IPS-20b (cell line): ENCODE measurements around the gene TFG.

Experiments
- H3K27ac ChIP-seq: one replicate; pipeline ENCODE4 v1.5.1; 2013; ENCODE audit warnings: low read length
- H3K27me3 ChIP-seq: 2 replicates; pipeline ENCODE4 v1.6.1; 2013; ENCODE audit warnings: mild to moderate bottlenecking, low read length, inconsistent platforms; ENCODE audit not compliant: insufficient read depth
- H3K36me3 ChIP-seq: 2 replicates; pipeline ENCODE4 v1.6.1; 2013; ENCODE audit warnings: low read depth, mild to moderate bottlenecking, inconsistent platforms, low read length, moderate library complexity; ENCODE audit not compliant: insufficient read depth
- H3K4me1 ChIP-seq: 2 replicates; pipeline ENCODE4 v1.6.1; 2013; ENCODE audit warnings: mild to moderate bottlenecking, control low read depth, inconsistent platforms, low read length, moderate library complexity; ENCODE audit not compliant: insufficient read depth
- H3K4me3 ChIP-seq: 2 replicates; pipeline ENCODE4 v1.5.1; 2013; ENCODE audit warnings: mild to moderate bottlenecking, low read length, inconsistent platforms
- H3K9ac ChIP-seq: 2 replicates; pipeline ENCODE4 v1.6.1; 2013; ENCODE audit warnings: low read depth, mild to moderate bottlenecking, inconsistent platforms, low read length, moderate library complexity
- H3K9me3 ChIP-seq: 2 replicates; pipeline ENCODE4 v1.6.1; 2013; ENCODE audit warnings: mild to moderate bottlenecking, low read depth, low read length, inconsistent platforms; ENCODE audit not compliant: insufficient read depth

The TFG gene

GRCh38 chr3:100761211-100761942 lies 52.1 kb downstream of the TFG start:
- no peak overlapping the region for H3K27ac ChIP-seq
- H3K27me3 ChIP-seq = no peaks in the 10 kb centered on the region
- H3K9me3 ChIP-seq = no peaks in the 10 kb centered on the region
- no peak overlapping the region for H3K9ac ChIP-seq
- H3K4me3 ChIP-seq = no peak overlapping the region
- no peaks in the 10 kb centered on the region for H3K36me3 ChIP-seq
- H3K4me1 ChIP-seq = peaks cover 13% of the 10 kb centered on the region; the same call in 1 of the 2 replicates

DNA sequence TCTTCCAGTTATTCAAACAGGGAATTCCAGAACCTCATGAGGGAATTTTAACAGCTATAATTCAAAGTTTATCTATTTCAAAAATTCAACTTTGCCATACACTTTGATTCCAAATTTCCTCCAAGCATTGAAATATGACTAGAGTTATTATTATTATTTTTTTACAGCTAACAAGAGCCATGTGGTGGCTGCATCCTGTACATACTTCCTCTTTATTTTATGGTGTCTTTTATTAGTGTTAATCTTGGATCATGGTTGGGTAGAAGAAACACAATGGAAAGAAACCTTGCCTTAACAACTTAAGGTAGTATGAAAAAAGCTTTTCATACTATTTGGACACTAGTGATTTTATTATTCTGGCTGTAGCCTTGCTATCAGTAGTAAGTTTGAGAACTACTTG lies 52.7 kb downstream of the TFG start:
- Histone ChIP-seq H3K4me1 (peaks cover 13% of the 10 kb centered on the region; the same call in 1 of the 2 replicates), H3K27me3 (no peaks in the 10 kb centered on the region), H3K36me3 (no peaks in the 10 kb centered on the region), H3K9me3 (no peaks in the 10 kb centered on the region), H3K4me3 (no peak overlapping the region), H3K9ac (no peak overlapping the region), H3K27ac (no peak overlapping the region)

GRCh38 chr3:100765437-100765975 lies 56.2 kb downstream of the TFG start:
- Histone ChIP-seq H3K9ac (no peak overlapping the region), H3K4me3 (no peak overlapping the region), H3K27ac (no peak overlapping the region), H3K4me1 (peaks cover 2% of the 10 kb centered on the region; the same call in 1 of the 2 replicates), H3K36me3 (no peaks in the 10 kb centered on the region), H3K9me3 (no peaks in the 10 kb centered on the region), H3K27me3 (no peaks in the 10 kb centered on the region)

GRCh38 chr3:100766069-100766468 lies 56.8 kb downstream of the TFG start:
- no peaks in the 10 kb centered on the region for H3K27me3 ChIP-seq
- H3K27ac ChIP-seq = no peak overlapping the region
- no peaks in the 10 kb centered on the region for H3K36me3 ChIP-seq
- no peak overlapping the region for H3K4me3 ChIP-seq
- peaks cover 2% of the 10 kb centered on the region; the same call in 1 of the 2 replicates for H3K4me1 ChIP-seq
- no peaks in the 10 kb centered on the region for H3K9me3 ChIP-seq
- no peak overlapping the region for H3K9ac ChIP-seq

DNA sequence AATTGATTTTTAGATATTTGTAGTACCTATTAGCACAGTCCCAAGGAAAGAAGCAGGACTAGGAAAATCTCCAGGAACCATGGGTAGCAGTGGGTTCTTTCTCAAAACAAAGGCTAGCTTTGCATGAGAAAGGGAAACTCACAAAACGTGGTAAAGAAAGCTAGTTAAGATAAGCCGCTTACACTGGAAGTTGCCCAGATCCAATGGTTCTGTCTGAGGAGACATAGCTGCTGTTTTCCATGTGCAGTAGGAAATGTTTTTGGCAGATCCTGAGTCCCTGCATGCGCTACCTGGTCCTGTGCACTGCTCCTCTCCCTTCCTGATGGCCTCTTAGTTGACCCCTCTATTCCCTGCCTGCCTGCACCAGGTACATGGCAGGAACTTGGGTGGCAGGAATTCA lies 60.4 kb downstream of the TFG start:
- H3K27ac ChIP-seq = no peak overlapping the region
- H3K4me3 ChIP-seq = no peak overlapping the region; the same call in 1 of the 2 replicates
- no peaks in the 10 kb centered on the region for H3K27me3 ChIP-seq
- H3K9ac ChIP-seq = no peak overlapping the region
- no peaks in the 10 kb centered on the region for H3K36me3 ChIP-seq
- H3K4me1 ChIP-seq = no peaks in the 10 kb centered on the region; the same call in 1 of the 2 replicates
- H3K9me3 ChIP-seq = no peaks in the 10 kb centered on the region

- no peaks in the 10 kb centered on the region for H3K36me3 ChIP-seq
- H3K4me3 ChIP-seq = no peak overlapping the region
- H3K9me3 ChIP-seq = no peaks in the 10 kb centered on the region
- H3K27ac ChIP-seq = no peak overlapping the region
- H3K4me1 ChIP-seq = no peaks in the 10 kb centered on the region; the same call in 1 of the 2 replicates
- H3K9ac ChIP-seq = no peak overlapping the region
- no peaks in the 10 kb centered on the region for H3K27me3 ChIP-seq
These were observed 65.9 kb downstream of the TFG start for GRCh38 chr3:100775226-100775625.

GRCh38 chr3:100775669-100776068 lies 66.4 kb downstream of the TFG start:
- no peaks in the 10 kb centered on the region for H3K36me3 ChIP-seq
- no peaks in the 10 kb centered on the region for H3K4me1 ChIP-seq
- no peak overlapping the region for H3K9ac ChIP-seq
- no peak overlapping the region for H3K27ac ChIP-seq
- H3K9me3 ChIP-seq = no peaks in the 10 kb centered on the region
- H3K4me3 ChIP-seq = no peak overlapping the region
- H3K27me3 ChIP-seq = no peaks in the 10 kb centered on the region

- no peaks in the 10 kb centered on the region for H3K36me3 ChIP-seq
- H3K9ac ChIP-seq = no peak overlapping the region
- no peak overlapping the region for H3K27ac ChIP-seq
- no peaks in the 10 kb centered on the region for H3K4me1 ChIP-seq
- no peaks in the 10 kb centered on the region for H3K9me3 ChIP-seq
- H3K27me3 ChIP-seq = no peaks in the 10 kb centered on the region
- H3K4me3 ChIP-seq = no peak overlapping the region
These were observed 66.9 kb downstream of the TFG start for GRCh38 chr3:100776097-100776729.

DNA sequence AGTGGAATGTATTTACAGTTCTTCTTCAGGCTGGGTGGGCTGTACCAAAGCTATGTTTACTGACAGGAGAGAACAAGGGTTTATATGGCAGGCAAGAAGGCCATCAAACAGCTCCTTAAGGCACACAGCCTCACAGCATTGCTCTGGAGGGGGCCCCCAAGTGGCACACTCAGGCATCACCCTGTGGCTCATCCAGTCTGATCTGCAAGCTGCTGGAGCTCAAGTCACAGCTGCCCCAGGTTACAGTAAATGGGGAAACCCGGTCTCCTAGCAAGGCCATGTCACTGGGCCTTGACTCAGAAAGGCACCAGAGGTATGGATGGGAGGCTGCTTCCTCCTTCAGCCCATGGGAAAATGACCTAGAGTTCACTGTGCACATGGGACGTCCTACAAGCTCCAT lies 67.5 kb downstream of the TFG start:
- Histone ChIP-seq H3K27me3 (no peaks in the 10 kb centered on the region), H3K4me1 (no peaks in the 10 kb centered on the region), H3K36me3 (no peaks in the 10 kb centered on the region), H3K4me3 (no peak overlapping the region), H3K9ac (no peak overlapping the region), H3K9me3 (no peaks in the 10 kb centered on the region), H3K27ac (no peak overlapping the region)

- no peaks in the 10 kb centered on the region for H3K9me3 ChIP-seq
- H3K4me3 ChIP-seq = no peak overlapping the region
- no peak overlapping the region for H3K9ac ChIP-seq
- H3K27ac ChIP-seq = no peak overlapping the region
- no peaks in the 10 kb centered on the region for H3K36me3 ChIP-seq
- no peaks in the 10 kb centered on the region for H3K27me3 ChIP-seq
- H3K4me1 ChIP-seq = no peaks in the 10 kb centered on the region
These were observed 68.0 kb downstream of the TFG start for GRCh38 chr3:100777271-100777670.

DNA sequence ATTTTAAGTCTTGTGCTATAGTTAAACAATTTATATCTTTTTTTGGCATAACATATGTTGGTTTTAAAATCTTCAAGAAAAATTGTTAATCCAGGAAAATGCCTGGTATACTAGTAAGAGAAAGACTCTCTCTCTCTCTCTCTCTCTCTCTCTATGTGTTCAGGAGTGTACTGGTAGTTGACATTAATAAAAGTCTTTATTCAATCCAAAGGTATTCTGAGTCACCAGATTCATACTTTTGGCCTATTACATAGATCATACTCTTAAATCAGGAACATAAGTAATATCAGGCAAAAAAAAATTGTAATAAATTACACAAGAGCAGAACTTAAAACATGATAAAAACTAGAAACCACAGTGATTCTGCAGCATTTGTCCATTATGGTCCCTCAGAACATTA lies 70.2 kb downstream of the TFG start:
- Histone ChIP-seq H3K27me3 (no peaks in the 10 kb centered on the region), H3K9ac (no peak overlapping the region), H3K4me1 (no peaks in the 10 kb centered on the region), H3K9me3 (no peaks in the 10 kb centered on the region), H3K4me3 (no peak overlapping the region), H3K36me3 (no peaks in the 10 kb centered on the region), H3K27ac (no peak overlapping the region)

DNA sequence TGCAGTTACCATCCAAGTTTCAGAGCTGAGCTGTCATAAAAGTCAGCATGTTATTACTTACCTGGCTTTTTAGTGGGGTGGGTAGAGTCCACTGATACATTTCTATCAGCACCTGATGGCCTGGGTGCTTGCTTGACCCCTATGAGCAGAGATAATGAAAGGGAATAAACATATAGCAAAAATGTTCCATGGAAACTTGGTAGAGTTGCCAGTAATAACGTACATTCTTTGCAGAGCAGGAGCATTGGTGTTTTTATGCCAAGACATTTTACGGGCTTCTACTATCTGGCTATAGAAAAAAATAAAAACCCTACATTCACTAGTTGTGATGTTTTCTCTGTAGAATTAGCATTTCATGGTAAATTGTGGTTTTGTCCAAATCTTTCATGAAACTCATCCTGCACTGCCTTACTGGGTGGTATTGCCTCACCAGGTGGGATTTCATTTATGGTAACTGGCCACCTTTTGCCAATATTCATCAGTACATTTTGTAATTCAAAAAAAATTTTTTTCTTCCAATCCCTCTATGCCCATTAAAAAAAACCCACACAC lies 70.9 kb downstream of the TFG start:
- H3K9me3 ChIP-seq = no peaks in the 10 kb centered on the region
- no peaks in the 10 kb centered on the region for H3K36me3 ChIP-seq
- no peaks in the 10 kb centered on the region for H3K27me3 ChIP-seq
- no peak overlapping the region for H3K9ac ChIP-seq
- no peaks in the 10 kb centered on the region for H3K4me1 ChIP-seq
- no peak overlapping the region for H3K27ac ChIP-seq
- no peak overlapping the region for H3K4me3 ChIP-seq
